ENCODE results near the gene TLCD3B. TPM values are rescaled to one million over a fixed set of nuclear protein-coding genes. Genes with fewer than 3 reads are reported as not detected.

The TLCD3B gene
- total and polyA plus RNA-seq, 9 of the 15 experiments (the other 6 are each of a cell fraction or from before 2014, with no cell fraction given): 0.10 to 0.52 (median 0.23) TPM; not detected in 4

GRCh38 chr16:30027588-30028437 is 3.3 kb downstream of the TLCD3B start:
- no peak for ATAC-seq
- Histone ChIP-seq H3K79me2 (ENCODE audit: control insufficient read depth, insufficient read depth, low read length) (no peaks in the 10 kb centered on the region), H4K20me1 (replicated peaks; ENCODE audit: control insufficient read depth, insufficient read depth, low read length) (peaks cover 13% of the 10 kb centered on the region; the same call in 1 of the 2 replicates), H3K9ac (ENCODE audit: insufficient read depth in 1 of 2, low read depth in 2 of 2, low read length in 2 of 2) (no peak overlapping the region), H3K36me3 (ENCODE audit: control insufficient read depth, insufficient read depth, low read length) (no peaks in the 10 kb centered on the region), H3K4me2 (ENCODE audit: insufficient read depth, low read length) (no peak overlapping the region), H3K4me3 (no peak overlapping the region), H3K27me3 (ENCODE audit: control insufficient read depth in 2 of 2, insufficient read depth in 2 of 2, low read length in 2 of 2) (peaks cover 17 to 79% of the 10 kb centered on the region in 2 experiments), H3K9me1 (ENCODE audit: control insufficient read depth, insufficient read depth, low read length) (peaks cover 4% of the 10 kb centered on the region), H2AFZ (ENCODE audit: low read depth, low read length) (no peak overlapping the region), H3K27ac (ENCODE audit: extremely low read depth, low read depth, low read length) (no peak overlapping the region), H3K4me1 (replicated peaks in 1 of 2; ENCODE audit: control insufficient read depth in 2 of 2, insufficient read depth in 2 of 2, low read length in 2 of 2) (peaks cover 0 to 31% of the 10 kb centered on the region in 2 experiments; a peak in 2 of 5 replicates), H3K9me3 (replicated peaks; ENCODE audit: control insufficient read depth, insufficient read depth, low read depth, low read length) (no peaks in the 10 kb centered on the region)
- no TSS peak for BruUV-seq (replicated peaks)
- no peak for FAIRE-seq
- ChIA-PET POLR2A (no interaction called here), CTCF (ENCODE audit: low intra/inter-chr PET ratio) (no interaction called here)
- no peak for DNase-seq (ENCODE audit: extremely low read depth in 1 of 4, low spot score in 3 of 4)
- intact Hi-C loops (cut with micrococcal nuclease) (loop anchor here (10.0 kb wide), 1 partner anchor 213 kb away; the partner anchor contains the start of genes PAGR1 and PRRT2), in situ Hi-C loops (cut with MboI) (loop anchor here (10.0 kb wide), 1 partner anchor 333 kb away; no protein-coding TSS in a partner anchor)
- 0% methylated on average over 9 of the region's 13 CpGs for WGBS (ENCODE audit: insufficient coverage, low coverage, missing lambda C conversion rate)
- TF ChIP-seq ZNF121 (CRISPR knock-in tag; conservative IDR thresholded peaks at IDR 0.05): no peak
- TF ChIP-seq, protein P1, sequence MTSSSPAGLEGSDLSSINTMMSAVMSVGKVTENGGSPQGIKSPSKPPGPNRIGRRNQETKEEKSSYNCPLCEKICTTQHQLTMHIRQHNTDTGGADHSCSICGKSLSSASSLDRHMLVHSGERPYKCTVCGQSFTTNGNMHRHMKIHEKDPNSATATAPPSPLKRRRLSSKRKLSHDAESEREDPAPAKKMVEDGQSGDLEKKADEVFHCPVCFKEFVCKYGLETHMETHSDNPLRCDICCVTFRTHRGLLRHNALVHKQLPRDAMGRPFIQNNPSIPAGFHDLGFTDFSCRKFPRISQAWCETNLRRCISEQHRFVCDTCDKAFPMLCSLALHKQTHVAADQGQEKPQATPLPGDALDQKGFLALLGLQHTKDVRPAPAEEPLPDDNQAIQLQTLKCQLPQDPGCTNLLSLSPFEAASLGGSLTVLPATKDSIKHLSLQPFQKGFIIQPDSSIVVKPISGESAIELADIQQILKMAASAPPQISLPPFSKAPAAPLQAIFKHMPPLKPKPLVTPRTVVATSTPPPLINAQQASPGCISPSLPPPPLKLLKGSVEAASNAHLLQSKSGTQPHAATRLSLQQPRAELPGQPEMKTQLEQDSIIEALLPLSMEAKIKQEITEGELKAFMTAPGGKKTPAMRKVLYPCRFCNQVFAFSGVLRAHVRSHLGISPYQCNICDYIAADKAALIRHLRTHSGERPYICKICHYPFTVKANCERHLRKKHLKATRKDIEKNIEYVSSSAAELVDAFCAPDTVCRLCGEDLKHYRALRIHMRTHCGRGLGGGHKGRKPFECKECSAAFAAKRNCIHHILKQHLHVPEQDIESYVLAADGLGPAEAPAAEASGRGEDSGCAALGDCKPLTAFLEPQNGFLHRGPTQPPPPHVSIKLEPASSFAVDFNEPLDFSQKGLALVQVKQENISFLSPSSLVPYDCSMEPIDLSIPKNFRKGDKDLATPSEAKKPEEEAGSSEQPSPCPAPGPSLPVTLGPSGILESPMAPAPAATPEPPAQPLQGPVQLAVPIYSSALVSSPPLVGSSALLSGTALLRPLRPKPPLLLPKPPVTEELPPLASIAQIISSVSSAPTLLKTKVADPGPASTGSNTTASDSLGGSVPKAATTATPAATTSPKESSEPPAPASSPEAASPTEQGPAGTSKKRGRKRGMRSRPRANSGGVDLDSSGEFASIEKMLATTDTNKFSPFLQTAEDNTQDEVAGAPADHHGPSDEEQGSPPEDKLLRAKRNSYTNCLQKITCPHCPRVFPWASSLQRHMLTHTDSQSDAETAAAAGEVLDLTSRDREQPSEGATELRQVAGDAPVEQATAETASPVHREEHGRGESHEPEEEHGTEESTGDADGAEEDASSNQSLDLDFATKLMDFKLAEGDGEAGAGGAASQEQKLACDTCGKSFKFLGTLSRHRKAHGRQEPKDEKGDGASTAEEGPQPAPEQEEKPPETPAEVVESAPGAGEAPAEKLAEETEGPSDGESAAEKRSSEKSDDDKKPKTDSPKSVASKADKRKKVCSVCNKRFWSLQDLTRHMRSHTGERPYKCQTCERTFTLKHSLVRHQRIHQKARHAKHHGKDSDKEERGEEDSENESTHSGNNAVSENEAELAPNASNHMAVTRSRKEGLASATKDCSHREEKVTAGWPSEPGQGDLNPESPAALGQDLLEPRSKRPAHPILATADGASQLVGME (CRISPR knock-in tag; IDR thresholded peaks at IDR 0.05): no peak
- TF ChIP-seq, protein P2, sequence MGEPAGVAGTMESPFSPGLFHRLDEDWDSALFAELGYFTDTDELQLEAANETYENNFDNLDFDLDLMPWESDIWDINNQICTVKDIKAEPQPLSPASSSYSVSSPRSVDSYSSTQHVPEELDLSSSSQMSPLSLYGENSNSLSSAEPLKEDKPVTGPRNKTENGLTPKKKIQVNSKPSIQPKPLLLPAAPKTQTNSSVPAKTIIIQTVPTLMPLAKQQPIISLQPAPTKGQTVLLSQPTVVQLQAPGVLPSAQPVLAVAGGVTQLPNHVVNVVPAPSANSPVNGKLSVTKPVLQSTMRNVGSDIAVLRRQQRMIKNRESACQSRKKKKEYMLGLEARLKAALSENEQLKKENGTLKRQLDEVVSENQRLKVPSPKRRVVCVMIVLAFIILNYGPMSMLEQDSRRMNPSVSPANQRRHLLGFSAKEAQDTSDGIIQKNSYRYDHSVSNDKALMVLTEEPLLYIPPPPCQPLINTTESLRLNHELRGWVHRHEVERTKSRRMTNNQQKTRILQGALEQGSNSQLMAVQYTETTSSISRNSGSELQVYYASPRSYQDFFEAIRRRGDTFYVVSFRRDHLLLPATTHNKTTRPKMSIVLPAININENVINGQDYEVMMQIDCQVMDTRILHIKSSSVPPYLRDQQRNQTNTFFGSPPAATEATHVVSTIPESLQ (CRISPR knock-in tag; IDR thresholded peaks at IDR 0.05): no peak

Data from K562 (cell line).